AG08396 (cell line): ENCODE data around the gene NT5C.
"Not testable (repeated sequence)": the region's sequence is repeated elsewhere in the genome, so short reads cannot be mapped to it uniquely, and the experiment has no call there.

Experiments used
- DNase-seq: peaks from one replicate; pipeline ENCODE4 v3.0.0; 2012; ENCODE audit warnings: low spot score, mixed read lengths

NT5C gene

DNA sequence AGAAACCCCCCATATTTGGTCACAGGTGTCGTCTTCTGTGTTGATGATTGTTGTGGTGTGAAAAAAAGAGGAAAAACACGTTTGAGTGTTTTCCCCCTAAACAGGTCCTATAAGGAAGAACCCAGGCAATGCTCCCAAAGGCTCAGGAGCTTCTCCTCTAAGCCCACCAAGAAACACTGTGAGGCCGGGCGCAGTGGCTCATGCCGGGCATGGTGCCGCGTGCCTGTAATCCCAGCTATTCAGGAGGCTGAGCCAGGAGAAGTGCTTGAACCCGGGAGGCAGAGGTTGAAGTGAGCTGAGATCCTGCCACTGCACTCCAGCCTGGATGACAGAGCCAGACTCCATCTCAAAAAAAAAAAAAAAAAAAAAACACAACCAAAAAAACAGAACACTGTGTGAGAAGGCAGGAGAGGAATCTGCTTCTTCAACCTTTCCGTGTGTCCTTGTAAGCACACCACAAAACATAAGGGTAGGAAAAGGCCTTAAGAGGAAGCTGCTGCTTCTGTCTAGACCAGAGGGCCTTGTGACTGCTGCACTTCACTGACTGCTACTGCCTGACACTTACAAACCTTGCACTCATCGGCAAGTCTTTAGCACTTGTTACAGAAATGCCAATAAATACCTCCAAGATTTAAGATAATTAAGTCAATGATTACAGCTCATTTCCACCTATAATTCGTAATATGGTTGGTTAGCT is 13.4 kb upstream of the NT5C start:
- no peak for DNase-seq

DNA sequence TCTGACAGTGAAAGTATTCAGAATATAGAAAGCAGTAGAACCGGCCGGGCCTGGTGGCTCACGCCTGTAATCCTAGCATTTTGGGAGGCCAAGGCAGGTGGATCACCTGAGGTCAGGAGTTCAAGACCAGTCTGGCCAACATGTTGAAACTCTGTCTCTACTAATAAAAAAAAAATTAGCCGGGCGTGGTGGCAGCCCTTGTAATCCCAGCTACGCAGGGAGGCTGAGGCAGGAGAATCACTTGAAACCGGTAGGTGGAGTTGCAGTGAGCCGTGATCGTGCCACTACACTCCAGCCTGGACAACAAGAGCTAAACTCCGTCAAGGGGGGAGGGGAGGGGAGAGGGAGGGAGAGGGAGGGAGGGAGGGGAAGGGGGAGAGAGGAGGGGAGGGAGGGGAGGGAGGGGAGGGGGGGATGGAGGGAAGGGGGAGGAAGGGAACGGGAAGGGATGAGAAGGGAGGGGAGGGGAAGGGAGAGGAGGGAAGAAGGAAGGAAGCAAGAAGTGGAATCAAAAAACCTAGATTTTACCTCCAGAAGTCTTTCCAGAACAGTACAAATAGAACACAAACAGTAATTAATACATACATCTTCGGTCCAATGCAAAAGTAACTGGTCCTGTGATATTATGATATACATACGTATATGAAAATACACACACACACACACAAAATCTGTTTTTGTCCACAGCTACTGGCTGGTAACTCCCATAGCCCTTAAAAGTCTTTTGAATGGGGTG is 10.9 kb upstream of the NT5C start:
- DNase-seq = no peak

GRCh38 chr17:75138519-75138918 is 7.0 kb upstream of the NT5C start:
- DNase-seq = no peak

GRCh38 chr17:75137762-75138161 is 6.2 kb upstream of the NT5C start:
- not testable (repeated sequence) for DNase-seq

DNA sequence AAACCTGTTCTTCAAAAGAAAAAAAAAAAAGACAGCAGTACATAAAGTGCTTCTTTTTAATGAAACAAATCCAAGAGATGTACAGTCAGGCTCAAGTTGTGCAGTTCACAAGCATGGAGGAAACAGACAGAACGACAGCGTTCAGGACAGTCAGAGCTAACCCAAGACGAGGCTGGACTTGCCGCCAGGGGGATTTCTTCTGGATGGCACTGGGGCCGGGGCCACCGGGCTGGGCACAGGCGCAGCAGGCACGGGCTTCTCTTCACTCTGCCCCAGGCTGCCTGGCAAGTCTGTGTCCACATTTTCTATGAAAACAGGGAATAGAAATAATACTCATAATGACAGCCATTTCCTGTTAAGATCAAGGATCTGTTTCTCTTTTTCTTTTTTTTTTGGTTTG is 4.4 kb upstream of the NT5C start:
- no peak for DNase-seq

GRCh38 chr17:75135452-75135851 is 3.9 kb upstream of the NT5C start:
- no peak for DNase-seq

- not testable (repeated sequence) for DNase-seq
These were observed 2.2 kb upstream of the NT5C start for GRCh38 chr17:75133607-75134347.

- DNase-seq = no peak
These were observed 1.5 kb upstream of the NT5C start for GRCh38 chr17:75133001-75133400.

DNA sequence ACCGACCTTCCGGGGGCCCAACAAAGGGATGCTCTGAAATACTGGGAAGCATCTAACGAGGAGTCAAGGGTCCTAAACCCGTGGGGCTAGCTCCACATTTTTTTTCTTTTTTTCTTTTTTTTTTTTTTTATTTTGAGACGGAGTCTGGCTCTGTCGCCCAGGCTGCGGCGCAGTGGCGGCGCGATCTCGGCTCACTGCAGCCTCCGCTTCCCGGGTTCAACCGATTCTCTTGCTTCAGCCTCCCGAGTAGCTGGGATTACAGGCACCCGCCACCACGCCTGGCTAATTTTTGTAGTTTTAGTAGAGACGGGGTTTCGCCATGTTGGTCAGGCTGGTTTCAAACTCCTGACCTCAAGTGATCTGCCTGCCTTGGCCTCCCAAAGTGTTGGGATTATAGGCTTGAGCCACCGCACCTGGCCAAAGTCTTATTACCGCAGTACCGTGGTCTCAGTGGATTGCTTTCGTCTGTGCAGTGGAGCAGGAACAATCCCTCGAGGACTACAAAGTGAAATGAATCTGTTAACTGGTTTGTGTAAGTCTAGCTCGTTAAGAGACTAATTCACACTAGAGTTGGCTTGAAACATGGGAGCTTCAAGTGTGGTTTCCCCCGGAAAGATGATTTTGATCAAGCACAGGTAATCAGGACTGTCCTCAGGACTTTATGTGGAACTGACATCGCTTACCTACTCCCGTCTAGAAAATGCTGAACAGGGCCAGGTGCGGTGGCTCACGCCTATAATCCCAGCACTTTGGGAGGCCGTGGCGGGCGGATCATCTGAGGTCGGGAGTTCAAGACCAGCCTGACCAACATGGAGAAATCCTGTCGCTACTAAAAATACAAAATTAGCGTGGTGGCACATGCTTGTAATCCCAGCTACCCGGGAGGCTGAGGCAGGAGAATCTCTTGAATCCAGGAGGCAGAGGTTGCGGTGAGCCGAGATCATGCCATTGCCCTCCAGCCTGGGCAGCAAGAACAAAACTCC is 767 bp upstream of the NT5C start:
- not testable (repeated sequence) for DNase-seq

DNA sequence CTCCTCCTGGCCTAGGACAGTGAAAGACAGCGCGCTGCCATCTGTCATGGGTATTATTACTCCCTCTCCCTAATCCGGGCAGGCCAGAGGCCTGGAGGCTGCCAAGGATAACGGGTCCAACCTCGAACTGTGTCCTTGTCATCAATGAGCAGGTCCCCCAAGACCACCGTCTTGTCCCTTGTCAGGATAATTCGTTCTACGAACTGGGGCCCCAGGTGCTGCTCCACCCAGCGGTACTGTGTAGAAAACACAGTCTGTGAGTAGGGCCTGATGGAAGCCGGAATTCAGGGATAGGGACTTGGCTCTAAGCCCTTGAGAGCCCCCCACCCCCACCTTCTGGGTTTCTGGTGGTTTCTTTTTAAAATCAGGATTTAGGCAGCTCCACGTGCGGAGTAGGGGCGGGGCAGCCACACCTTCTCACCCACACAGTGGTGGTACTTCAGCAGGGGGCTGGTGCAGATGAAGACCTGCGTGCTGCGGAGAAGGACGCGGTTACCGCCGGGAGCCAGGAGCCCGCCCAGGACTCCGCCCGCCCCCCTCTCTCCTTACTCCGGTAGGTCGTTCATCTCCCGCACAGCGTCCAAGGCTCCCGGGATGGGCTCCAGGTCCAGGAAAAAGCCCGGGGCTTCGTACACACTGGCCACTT is 787 bp downstream of the NT5C start:
- peak; percentile 80 for DNase-seq

GRCh38 chr17:75130059-75130631 is 1.4 kb downstream of the NT5C start:
- no peak for DNase-seq

- DNase-seq = no peak
These were observed 2.0 kb downstream of the NT5C start for GRCh38 chr17:75129576-75129975.

- no peak for DNase-seq
These were observed 2.6 kb downstream of the NT5C start for GRCh38 chr17:75128694-75129505.

DNA sequence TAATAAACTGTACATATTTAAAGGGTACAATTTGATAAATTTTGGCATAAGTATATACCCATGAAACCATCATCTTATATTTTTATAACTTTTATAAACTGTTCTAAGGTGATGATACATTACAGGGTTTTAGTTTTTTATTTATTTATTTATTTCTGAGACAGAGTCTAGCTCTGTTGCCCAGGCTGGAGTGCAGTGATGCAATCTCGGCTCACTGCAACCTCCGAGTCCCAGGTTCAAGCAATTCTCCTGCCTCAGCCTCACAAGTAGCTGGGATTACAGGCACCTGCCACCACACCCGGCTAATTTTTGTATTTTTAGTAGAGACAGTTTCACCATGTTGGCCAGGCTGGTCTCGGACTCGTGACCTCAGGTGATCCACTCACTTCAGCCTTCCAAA is 3.6 kb downstream of the NT5C start:
- DNase-seq = not testable (repeated sequence)

GRCh38 chr17:75126954-75127353 is 4.6 kb downstream of the NT5C start:
- DNase-seq = no peak

GRCh38 chr17:75125984-75126383 is 5.6 kb downstream of the NT5C start:
- DNase-seq = no peak

- DNase-seq = no peak
These were observed 6.8 kb downstream of the NT5C start for GRCh38 chr17:75124819-75125162.

DNA sequence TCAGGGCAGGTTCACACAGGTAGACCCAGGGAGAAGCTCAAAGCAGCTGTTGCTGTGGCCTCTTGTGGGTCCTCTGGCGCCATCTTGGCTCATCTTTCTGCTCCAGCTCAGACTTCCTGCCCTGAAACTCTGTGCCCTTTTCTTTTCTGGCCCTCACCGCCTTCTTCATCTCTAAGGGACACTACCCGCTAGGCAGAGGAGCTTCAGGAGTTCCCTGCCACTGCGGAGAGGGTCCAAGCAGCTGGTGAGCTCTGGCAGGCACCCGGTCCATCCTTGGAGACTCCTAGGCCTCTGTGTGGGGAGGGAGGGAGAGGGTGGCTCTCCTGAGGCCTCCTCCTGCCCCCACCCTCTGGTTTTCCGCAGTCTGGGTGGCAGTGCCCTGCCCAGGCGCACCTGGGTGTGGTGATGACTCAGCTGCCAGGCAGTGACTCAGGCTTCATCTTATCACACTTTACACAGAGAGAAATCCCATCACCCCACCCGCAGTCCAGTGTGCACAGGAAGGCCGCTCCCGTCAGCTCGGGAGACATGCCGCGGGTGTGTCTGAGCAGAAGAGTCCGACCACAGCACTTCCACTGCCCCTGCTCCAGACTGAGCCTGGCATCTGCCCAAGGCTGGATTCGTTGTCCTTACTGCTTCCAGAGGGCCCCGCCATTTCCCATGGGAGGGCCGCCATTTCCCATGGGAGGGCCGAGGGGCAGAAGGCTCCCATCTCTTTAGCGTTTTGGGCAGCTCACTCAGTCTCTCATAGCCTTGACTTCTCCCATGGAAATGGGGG is 7.3 kb downstream of the NT5C start:
- no peak for DNase-seq

DNA sequence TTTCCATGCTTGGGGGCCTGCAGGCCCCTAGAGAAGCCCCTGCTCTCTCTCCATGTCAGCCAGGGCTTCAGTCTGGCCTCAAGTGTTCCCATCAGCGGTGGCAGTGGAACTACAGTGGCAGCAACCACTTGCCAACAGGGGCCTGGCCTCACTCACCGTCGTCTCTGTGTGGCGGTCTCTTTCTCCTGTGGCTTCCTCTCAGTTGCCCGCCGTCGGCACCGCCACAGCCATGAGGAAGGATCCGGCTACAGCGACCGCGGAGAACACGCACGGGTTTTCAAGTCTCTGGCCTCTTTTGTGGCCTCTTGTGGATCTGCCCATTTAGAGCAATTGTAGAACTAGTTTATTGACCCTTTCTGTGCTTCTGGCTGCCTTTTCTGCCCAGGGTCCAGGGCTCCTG is 13.2 kb downstream of the NT5C start:
- no peak for DNase-seq
